ENCODE data around the gene WDR62. TPM values are rescaled to one million over a fixed set of nuclear protein-coding genes. Genes with fewer than 3 reads are reported as not detected.

Gene WDR62
- total and polyA plus RNA-seq, 2 of the 8 experiments (the other 6 are each of a cell fraction or from before 2014, with no cell fraction given) = 28.2 to 39.5 TPM

DNA sequence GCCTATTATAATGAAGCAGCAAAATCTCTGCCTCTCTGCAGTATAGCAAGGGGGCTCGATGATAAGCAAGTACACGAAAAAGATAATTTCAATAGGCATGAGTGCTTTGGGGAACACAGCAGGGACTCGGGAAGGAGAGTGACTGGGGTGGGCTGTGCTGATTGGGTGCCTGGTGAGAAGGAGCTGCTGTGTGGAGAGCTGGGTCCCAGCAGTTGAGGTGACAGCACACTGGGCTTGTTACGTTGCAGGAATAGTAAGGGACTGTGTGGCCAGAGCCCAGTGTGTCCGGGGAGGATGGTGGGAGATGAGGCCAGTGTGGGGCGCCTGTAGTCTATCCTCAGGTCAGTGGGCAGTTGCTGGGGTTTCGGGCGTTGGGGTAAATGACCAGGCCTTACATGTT lies 17.4 kb downstream of the WDR62 start:
- Histone ChIP-seq H2BK5ac (ENCODE audit: low read depth, low read length) (no peak overlapping the region), H3K4me1 (replicated peaks in 1 of 4; ENCODE audit: control insufficient read depth in 3 of 4, insufficient read depth in 4 of 4, low read length in 3 of 4) (no peaks in the 10 kb centered on the region), H3K4ac (replicated peaks; ENCODE audit: insufficient read length, low read depth, low read length) (no peak overlapping the region), H2BK15ac (ENCODE audit: low read length) (no peak overlapping the region), H2AFZ (ENCODE audit: low read length) (no peak overlapping the region), H3K18ac (ENCODE audit: extremely low read depth, low read length) (no peak overlapping the region), H3K56ac (replicated peaks; ENCODE audit: insufficient read length, low read depth, low read length) (no peak overlapping the region), H3K4me2 (ENCODE audit: insufficient read depth in 1 of 2, low read depth in 2 of 2, low read length in 2 of 2) (no peak overlapping the region), H3K27ac (ENCODE audit: low read depth, low read length) (no peak overlapping the region), H2BK120ac (replicated peaks; ENCODE audit: low read depth, low read length) (no peak overlapping the region), H3K27me3 (replicated peaks in 1 of 4; ENCODE audit: control insufficient read depth in 3 of 4, extremely low read depth in 1 of 4, insufficient read depth in 3 of 4, low read length in 3 of 4) (no peaks in the 10 kb centered on the region), H3K14ac (ENCODE audit: insufficient read length) (no peak overlapping the region), H4K5ac (ENCODE audit: insufficient read length, low read depth, low read length) (no peak overlapping the region), H4K91ac (replicated peaks; ENCODE audit: insufficient read length, low read length) (no peak overlapping the region), H3K79me1 (ENCODE audit: low read depth, low read length) (no peaks in the 10 kb centered on the region; the same call in 1 of the 2 replicates), H4K8ac (ENCODE audit: extremely low read depth, insufficient read depth, low read length) (no peak overlapping the region), H2BK20ac (ENCODE audit: low read length) (no peak overlapping the region), H2AK5ac (ENCODE audit: low read depth, low read length) (no peak overlapping the region), H3K79me2 (ENCODE audit: control insufficient read depth in 1 of 2, insufficient read depth in 2 of 2, low read length in 2 of 2) (no peaks in the 10 kb centered on the region), H3K9me3 (ENCODE audit: insufficient read depth in 2 of 2, low read depth in 1 of 2, low read length in 1 of 2) (no peaks in the 10 kb centered on the region), H4K20me1 (replicated peaks in 1 of 2; ENCODE audit: control insufficient read depth in 1 of 2, insufficient read depth in 2 of 2, low read length in 2 of 2) (peaks cover 3 to 8% of the 10 kb centered on the region in 2 experiments), H3K9ac (replicated peaks in 1 of 4; ENCODE audit: extremely low read depth in 1 of 4, low read depth in 3 of 4, low read length in 3 of 4) (no peak overlapping the region), H3K23ac (ENCODE audit: insufficient read length) (no peak overlapping the region), H3K23me2 (ENCODE audit: low read depth, low read length) (no peaks in the 10 kb centered on the region), H2BK12ac (ENCODE audit: low read depth, low read length) (no peak overlapping the region), H3K36me3 (ENCODE audit: control insufficient read depth in 2 of 4, insufficient read depth in 4 of 4, low read length in 3 of 4) (peaks cover 19 to 59% (median 45%) of the 10 kb centered on the region in 4 experiments), H3K4me3 (ENCODE audit: extremely low read depth in 1 of 4, insufficient read depth in 2 of 4, low read depth in 3 of 4, low read length in 4 of 4) (no peak overlapping the region)
- CTCF ChIA-PET (ENCODE audit: partially characterized antibody) = interaction anchor here (2.3 kb wide), 1 partner anchor 11 kb away, joined by 7 read pairs; no protein-coding TSS in a partner anchor
- DNase-seq (ENCODE audit: low read depth in 1 of 2, low spot score in 2 of 2) (no peak), FAIRE-seq (no peak)
- WGBS, 2 experiments (ENCODE audit: extremely low coverage in 1 of 2, insufficient coverage in 1 of 2, insufficient read length in 1 of 2, insufficient replicate concordance in 2 of 2, low coverage in 1 of 2, low lambda C conversion rate in 2 of 2, missing lambda C conversion rate in 1 of 2) = 92% methylated on average over 8 of the region's 8 CpGs; no CpG with 5 or more reads in 1 of the 2 experiments
- POLR2A ChIA-PET (ENCODE audit: partially characterized antibody) = interaction anchor here (0.6 to 1.9 kb wide), 5 partner anchors 11 to 32 kb away, joined by 3 to 5 read pairs (median 3); partner anchors contain the start of genes THAP8 and WDR62
- TF ChIP-seq ASH2L (IDR thresholded peaks at IDR 0.05; ENCODE audit: low read length) (no peak), RXRA (IDR thresholded peaks at IDR 0.05; ENCODE audit: insufficient read depth, low read depth, low read length) (no peak), CREB1 (IDR thresholded peaks at IDR 0.05) (no peak), RAD21 (IDR thresholded peaks at IDR 0.05 in 1 of 2, conservative IDR thresholded peaks at IDR 0.05 in 1 of 2; ENCODE audit: low read depth in 2 of 2, low read length in 2 of 2) (no peak), SAP30 (IDR thresholded peaks at IDR 0.05; ENCODE audit: insufficient read depth, insufficient replicate concordance, low read length) (no peak), BCL11A (IDR thresholded peaks at IDR 0.05; ENCODE audit: low read depth in 2 of 2, low read length in 2 of 2) (no peak), BRCA1 (IDR thresholded peaks at IDR 0.05; ENCODE audit: low read depth, low read length) (no peak), ATF3 (IDR thresholded peaks at IDR 0.05; ENCODE audit: insufficient read depth, low read depth, low read length) (no peak), HDAC6 (IDR thresholded peaks at IDR 0.05; ENCODE audit: low read depth, low read length) (no peak), EZH2 (IDR thresholded peaks at IDR 0.05; ENCODE audit: low read depth, low read length, severe bottlenecking) (no peak), GTF2F1 (IDR thresholded peaks at IDR 0.05; ENCODE audit: borderline replicate concordance, low read depth, low read length) (no peak), TCF12 (IDR thresholded peaks at IDR 0.05; ENCODE audit: low read depth, low read length) (no peak), GABPA (IDR thresholded peaks at IDR 0.05; ENCODE audit: borderline replicate concordance, insufficient read depth, low read length) (no peak)
